NCI-H2196 (cell line): Measurements from ENCODE around the gene SNX9.
A peak's percentile ranks its signal among the peaks of the same experiment; 100 is the strongest.
"Not testable (repeated sequence)": the region's sequence is repeated elsewhere in the genome, so short reads cannot be mapped to it uniquely, and the experiment has no call there.

Source experiments
- DNase-seq: peaks from one replicate; lab custom pipeline; 2025; ENCODE audit not compliant: unreplicated experiment; lab: John Stamatoyannopoulos, UW

The SNX9 gene

DNA sequence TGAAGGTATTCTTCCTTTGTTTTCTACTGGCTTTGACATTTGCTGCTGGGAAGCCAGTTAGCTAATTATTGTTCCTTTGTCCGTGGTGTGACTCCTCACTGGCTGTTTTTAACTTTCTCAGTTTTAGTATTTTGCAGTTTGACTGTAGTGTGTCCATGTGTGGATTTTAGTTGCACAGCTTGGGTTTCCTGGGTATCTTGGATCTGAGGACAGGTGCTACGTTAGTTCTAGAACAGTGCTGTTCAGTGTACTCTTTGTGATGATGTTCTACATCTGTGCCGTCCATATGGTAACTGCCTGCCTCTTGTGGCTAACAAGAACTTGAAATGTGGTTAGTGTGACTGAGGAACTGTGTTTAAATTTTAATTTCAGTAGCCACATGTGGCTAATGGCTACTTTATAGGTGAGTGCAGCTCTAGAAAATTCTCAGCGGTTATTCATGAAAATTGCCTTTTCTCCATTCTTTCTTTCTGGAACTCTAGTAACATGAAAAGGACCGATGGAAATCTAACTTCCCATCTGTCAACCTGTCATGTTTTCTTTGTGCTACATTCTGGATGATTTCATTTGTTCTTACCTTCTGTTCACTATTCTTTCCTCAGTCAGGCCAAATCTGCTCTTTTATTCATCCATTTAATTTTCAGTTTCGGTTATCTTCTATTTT lies 7.4 kb downstream of the SNX9 start:
- DNase-seq = no peak

DNA sequence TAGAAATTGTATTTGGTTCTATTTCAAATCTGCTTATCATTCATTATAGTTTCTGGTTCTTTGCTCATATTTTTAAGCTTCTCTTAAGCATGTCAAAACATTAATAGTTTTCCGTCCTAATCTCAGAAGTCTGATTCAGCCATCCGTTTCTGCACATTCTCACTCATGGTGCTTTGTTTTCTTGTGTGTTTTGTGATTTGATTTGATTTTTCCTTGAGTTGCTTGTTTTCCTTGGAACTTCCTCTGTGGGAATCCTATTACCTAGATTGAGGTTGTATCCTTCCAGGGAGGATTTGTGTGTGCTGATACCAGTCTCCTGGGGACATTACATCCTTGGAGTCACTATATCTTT lies 7.9 kb downstream of the SNX9 start:
- no peak for DNase-seq

DNA sequence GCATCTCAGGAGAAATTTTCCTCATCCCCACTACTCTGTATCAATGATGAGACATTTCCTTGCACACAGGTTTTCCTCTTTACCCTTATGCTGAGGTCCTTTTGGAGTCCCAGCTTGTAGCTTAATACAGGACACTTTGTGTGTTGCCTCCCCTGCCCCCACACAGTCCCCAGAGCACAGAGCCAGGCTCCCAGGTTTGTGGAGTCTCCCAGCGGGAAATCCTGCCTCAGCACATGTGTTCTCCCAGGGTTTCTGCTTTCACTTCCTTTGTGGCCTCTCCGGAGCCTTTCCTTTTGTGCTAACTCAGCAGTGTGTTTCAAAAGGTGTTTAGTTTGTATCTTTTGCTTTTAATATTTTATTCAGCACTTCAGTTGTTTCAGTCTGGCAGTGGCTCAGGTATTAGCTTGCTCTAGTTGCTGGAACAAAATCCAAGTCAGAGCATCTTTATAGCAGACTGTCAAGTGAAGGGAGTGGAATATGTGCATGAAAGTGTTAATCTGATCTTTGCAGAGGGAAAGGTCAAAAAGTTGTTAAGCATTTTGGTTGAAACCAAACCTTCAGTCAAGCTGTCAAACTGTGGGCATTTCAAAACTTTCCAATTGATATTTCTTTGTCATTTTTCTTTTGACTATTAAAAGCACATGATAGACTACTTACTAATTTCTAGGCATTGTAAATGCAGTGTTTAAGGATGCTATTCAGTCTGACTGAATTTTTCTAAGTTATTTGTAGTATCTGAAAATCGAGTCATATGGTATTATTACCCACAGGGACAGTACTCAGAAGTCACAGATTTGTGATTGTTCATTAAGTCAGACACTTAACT lies 8.6 kb downstream of the SNX9 start:
- peak; percentile 6 for DNase-seq

DNA sequence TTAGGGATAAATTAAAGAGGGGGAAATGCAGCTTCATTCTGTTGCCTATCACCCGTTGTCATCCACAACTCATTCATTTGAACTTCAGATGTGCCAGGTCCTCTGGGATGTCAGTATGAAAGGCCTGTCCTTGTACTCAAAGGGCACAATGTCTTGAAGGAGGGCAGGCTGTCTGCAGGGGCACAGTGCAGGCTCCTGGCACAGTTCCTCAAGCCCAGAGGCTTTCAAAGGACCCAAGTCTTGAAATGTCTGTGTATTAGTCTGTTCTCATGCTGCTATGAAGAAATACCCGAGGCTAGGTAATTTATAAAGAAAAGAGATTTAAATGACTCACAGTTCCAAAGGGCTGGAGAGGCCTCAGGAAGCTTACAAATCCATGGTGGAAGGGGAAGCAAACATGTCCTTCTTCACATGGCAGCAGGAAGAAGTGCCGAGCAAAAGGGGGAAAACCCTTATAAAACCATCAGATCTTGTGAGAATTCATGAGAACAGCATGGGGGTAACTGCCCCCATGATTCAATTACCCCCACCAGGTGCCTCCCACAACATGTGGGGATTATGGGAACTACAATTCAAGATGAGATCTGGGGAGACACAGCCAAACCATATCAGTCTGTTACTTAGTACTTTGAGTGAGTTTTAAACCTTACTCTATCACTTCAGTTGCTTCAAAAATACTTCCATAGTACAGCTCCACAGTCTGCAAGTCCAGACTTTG lies 9.4 kb downstream of the SNX9 start:
- no peak for DNase-seq

DNA sequence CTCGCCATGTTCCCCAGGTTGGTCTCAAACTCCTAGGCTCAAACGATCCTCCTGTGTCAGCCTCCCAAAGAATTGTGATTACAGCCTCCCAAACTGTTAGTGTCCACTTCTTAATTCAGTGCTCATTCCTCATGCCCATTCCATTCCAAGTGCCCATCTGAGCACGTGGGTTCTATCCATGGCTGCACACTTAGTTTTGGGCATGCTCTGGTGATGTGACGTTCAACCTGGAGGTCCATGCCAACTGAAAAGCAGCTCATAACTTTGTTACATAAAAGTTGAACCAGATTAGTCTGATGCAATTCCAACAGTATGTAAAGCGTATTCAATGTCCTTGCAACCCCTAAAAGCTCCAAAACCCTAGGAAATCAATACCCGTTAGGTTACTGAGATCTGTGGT lies 11.5 kb downstream of the SNX9 start:
- DNase-seq = no peak

DNA sequence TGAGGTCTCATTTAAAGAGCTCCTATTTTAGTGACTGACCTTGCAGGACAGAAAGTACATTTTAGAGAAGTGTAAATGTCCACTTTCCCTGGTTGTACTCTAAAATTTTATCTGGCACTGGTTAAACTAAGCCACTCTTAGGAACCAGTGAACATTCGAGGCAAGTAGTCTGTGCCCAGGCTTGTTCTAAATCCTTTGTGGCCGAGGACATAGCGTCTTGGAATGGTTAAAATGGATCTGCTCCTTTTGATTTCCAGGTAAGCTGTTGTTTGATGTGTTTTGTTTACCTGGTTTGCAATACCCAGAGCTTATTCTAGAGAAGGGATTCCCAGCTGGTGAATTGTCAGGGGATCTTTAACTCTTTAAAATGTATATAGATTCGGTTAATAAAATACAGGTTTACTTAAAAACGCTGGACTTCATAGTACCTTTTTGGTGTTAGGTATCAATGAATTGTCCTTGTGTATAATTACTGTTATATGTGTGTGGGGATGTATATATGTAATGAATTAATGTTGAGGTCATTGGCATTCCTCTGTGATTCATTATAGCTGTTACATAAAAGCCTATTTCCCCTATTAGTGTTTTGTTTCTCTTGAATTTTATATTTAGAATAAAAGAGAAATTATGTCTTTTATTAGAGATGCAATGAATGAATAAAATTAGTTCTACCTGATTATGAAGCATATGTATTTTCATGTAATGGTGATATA lies 15.8 kb downstream of the SNX9 start:
- DNase-seq = no peak

DNA sequence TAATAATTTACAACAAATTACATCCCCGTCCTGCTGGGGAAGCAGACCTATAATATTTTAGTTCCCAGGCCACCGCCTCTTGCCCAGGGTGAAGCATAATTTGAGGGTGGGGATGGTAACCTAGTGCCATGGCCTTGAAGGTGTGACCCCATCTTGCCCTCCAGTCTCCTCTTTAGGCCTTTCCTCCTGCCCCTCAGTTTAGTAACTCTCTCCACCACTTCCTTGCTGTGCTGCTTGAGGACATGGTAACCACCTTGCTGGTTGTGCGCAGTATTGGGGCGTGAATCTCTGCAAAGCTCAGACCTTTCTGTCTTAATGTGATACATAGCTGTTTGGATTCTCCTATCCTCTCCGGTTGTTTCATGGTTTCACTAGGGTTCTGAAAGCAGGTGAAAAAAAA lies 16.6 kb downstream of the SNX9 start:
- no peak for DNase-seq

DNA sequence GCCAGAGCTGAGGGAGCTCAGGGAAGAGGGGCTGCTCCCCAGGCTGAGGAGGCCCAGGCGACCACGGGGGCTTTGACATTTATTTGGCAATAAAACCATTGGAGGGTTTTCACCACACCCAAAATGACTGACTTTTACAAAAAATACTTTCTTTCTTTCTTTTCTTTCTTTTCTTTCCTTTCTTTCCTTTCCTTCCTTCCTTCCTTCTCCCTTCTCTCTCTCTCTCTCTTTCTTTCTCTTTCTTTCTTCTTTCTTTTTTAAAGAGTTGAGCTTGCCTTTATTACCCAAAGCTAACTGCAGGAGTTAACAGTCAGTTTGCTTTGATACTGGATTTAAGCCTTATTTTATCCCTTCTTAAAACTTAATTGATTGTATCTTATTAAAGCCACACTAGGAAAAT lies 17.2 kb downstream of the SNX9 start:
- DNase-seq = no peak

DNA sequence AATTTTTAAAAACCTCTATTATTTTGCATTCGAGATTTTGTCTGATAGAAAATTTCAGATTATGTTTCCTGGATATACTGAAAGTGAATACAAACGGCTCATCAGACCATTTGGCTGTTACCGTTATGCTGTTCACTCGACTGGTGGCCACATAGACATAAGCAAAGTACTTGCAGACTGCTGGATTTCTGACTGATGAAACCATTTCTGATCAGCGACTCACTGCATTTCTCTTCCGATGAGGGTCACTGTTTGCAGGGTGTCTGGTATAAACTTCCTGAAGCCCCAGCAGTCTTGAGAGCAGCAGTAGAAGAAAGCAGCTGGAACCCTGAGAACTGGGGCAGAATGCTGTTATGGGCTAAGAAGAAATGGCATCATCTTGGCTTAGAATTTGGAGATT lies 17.7 kb downstream of the SNX9 start:
- no peak for DNase-seq

DNA sequence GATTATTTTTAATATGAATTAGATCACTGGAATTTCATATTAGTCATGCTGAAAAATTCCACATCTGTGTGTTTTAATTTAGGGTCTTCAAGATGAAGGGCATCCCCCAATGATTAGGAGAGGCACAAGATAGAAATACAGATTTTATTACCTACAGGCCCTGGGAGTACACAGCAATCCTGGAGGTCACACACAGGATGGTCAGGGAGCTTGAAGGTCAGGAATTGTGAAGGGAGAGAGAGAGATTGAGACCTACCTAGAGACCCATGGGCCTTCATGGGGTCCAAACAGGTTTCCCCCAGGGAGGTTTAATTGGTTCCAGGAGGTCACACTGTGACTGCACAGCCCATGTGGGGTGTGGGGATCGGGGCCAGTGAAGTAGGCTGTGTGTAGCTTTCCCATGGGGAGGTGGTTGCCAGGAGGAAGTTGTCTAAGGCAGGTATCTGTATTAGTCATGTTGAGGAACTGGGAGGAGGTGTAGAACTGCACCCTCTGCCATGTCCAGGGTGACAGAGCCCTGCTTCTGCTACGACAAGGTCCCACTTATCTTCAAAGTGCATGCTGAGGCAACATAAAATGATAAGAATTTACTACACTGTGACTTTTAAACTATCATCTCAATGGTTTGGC lies 18.3 kb downstream of the SNX9 start:
- no peak for DNase-seq

DNA sequence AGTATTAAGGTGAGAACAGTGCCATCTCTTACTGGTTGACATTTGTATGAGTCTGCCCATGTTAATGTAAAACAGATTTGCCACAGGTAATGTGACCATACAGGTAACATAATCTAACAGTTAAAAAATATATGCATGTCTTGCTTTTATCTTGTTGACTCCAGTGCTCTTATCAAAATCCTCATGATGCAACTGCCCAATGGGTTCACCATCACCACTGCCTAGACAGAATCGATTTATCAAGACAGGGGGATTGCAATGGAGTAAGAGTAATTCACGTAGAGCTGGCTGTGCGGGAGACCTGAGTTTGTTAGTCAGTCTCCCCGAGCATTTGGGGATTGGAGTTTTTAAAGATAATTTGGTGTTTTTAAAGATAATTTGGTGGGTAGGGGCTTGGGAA lies 19.2 kb downstream of the SNX9 start:
- DNase-seq = no peak

DNA sequence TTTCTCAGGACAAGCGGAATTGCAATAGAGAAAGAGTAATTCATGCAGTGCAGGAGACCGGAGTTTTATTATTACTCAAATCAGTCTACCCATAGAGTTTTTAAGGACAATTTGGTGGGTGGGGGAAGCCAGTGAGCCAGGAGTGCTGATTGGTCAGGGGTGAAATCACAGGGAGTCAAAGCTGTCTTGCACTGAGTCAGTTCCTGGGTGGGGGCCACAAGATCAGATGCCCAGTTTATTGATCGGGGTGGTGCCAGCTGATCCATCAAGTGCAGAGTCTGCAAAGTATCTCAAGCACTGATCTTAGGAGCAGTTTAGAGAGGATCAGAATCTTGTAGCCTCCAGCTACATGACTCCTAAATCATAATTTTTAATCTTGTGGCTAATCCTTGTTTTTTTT lies 21.1 kb downstream of the SNX9 start:
- DNase-seq = not testable (repeated sequence)

DNA sequence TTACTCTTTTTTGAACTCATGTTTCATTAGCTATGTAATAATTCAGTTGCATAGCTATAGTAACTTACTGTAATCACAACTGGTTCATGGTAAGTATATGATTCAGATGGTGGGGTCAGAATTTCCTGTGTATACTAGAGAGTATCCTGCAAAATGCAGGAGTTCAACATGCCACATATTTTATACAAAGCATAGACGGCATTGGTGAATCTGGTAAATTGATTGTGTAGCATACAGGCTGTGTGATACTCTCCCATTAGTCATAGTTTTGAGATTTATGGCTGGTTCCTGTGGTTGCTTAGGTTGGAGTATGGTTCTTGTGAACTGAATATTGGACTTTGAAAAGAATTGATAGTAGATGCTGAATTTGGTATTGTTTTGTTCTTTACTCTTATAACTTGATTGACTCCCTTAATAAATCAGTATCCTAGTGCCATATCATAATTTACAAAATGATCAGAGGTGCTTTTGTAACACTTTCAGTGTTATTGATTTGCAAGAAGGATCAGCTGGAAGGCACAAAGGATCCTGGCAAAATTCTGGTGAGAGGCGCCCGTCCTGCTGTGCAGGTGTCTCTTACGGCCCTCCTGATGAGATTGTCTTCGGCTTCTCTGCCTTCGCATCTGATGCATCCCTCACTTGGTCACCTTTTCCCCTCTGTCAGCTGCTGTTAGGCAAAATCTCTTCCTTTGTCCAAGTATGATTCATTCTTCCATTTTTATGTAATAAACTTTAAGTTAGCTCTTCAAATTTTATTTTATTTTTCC lies 22.6 kb downstream of the SNX9 start:
- DNase-seq = no peak

DNA sequence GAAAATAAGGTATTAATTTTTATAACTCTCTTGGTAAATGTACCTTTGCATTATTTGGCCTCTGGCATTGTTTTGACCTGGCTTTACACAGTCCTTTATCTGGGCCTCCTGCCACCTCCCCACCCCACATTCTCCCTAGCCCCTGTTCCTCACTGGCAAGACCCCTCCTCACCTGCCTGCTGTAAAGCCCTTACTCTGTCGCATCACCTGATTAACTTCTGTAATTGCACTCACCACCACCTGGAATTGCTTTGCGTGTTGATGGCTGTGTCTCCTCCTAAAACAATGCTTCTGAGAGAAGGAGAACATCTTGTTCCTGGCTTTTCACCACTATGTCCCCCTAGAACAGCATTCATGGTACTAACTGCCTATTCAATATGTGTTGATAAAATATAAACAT lies 24.8 kb downstream of the SNX9 start:
- no peak for DNase-seq

DNA sequence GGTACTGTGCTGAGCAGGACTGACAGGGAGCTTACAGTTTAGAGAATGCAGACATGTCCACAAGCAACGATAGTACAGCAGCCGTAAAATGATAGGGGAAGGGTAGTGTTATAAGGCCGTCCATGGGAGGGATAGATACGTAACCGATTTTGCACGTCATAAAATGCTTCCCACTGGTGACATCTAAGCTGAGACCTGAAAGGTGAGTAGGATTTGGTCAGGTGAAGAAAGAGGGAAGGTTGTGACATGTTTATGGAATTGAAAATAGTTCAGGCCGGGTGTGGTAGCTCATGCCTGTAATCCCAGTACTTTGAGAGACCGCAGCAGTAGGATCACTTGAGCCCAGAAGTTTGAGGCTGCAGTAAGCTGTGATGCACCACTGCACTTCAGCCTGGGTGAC lies 25.6 kb downstream of the SNX9 start:
- no peak for DNase-seq

DNA sequence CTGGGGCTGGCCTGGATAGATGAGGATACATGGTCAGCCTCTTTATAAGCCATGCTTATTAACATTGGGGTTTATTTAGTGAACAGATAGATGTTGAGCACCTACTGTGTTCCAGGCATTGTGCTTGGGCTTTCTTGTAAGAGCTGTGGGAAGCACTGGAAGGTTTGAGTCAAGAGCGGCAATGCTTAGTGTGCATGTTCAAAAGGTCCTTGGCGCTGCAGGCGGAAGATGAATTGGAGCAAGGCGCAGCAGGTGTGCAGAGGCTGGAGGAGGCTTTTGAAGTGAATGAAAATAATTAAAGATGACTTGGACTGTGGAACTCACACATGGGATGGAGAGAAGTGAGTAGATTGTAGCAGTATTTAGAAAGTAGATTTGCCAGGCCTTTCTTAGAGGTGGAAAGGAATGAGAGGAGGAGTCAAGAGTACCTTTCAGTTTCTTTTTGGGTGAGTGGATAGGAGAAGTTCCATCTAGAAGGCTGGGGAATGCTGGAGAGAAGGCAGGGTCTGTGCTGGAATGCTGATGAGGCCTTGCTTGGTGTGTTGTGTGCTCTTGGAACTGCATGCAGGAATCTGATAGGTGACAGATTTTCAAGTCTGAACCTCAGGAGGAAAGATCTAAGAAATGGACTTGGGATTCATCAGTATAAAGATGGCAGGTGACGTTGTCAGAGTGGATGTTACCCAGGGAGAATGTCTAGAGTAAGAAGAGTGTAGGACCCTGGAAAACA lies 26.4 kb downstream of the SNX9 start:
- no peak for DNase-seq

DNA sequence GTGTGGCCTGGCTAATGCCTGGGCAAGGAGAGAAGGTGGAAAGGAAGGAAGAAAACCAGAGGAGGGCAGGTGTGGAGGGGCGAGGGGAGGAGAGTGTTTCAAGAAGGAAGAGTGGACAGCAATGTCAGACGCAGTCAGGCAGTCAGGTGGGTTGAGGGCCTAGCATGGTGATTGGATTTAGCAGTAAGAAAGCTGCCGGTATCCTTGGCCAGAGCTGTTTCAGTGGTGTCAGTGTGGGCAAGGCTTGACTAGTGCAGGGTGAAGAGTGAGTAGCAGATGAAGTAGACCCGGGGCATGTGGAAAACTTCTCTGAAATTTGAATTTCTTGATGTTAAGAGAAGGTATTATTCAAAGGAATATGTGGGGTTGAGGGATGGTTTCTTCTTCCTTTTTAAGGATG lies 27.0 kb downstream of the SNX9 start:
- no peak for DNase-seq

DNA sequence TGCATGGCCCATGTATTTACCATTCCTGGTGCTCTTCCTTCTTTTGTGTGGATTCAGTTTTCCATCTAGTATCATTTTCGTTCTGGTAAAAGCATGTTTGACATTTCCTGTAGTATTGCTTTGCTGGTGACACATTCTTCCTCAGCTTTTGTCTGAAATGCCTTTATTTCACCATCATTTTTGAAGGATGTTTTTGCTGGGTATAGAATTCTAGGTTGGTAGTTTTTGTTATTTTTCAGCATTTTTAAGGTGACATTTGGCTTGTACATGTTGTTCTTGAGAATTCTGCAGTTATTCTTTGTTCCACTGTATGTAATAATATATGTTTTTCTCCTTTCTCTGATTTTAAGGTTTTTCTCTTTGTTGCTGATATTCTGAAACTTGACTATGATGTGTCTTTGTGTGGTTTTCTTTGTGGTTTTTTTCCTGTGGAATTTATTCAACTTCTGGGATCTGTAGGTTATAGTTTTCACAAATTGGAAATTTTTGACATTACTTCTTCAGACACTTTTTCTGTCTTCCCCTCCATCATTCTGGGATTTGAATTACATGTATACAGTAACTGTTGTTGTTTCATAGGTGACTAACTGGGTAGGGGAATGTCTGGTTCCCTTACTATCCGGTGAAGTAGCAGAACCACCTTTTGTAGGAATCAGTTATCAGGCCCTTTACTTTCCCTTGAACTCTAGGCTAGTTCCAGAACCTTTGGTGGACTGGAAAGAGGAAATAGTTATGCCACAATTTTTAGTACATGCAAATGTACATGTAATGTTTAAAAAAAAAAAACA lies 30.2 kb downstream of the SNX9 start:
- DNase-seq = no peak

DNA sequence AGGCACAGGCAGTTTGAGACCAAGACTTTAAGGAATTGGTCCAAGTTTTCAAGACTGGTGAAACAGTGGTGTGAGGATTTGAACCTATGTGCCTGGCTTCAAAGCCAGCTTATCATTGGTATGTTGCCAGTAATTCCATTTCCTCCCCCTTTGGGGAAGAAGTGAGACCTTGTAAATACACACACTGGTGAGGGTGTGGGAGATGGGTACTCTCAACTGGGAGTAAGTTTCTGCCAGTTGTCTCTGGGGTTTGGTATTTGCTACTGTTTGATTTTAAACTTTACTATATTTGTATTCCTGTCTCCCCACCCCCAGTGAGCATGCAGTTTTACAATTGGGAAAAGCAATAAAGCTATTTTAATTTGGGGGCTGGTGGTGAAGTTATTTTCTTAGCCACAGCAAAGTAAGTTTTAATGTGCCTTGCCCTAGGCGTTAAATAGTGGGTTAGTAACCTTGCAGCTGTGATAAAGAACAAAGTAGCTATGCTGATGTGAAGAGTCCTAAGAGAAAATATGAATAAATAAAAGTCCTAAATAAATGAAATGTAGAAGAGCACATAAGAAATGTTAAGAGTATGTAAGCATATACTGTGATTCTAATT lies 31.0 kb downstream of the SNX9 start:
- DNase-seq = no peak
